KBM-7 (cell line): ENCODE results near the gene PLXNA2.

ENCODE experiments used
- DNase-seq: peaks from one replicate; pipeline ENCODE4 v3.0.0-alpha.2; 2015
- in situ Hi-C: fragments of 300-500 bp; cut with MboI; formaldehyde crosslinking; loops from 2 replicates; pipeline ENCODE4 v1.14.3; 2020; ENCODE audit warnings: low sequenced_read_pairs, low pct_unique_long_range_greater_than_20kb, mixed read lengths

Gene PLXNA2

DNA sequence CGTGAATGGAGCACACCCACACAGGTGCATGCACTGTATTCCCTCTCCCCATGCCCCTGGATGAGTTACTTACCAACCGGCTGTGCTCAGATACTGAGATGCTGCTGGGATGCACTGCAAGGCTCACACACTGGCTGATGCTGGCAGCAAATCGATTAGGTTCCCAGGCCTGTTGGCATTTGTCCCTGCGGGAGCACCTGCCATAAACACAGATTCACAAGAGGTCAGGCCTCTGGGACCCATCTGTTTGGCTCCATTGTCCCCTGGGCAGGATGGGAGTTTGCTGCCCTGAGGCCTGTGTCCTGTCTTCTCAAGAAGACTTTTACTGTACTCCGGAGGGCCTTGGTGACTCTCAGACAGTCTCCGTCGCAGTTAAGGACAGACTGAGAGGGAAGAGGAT lies 145.4 kb downstream of the PLXNA2 start:
- in situ Hi-C loops = no loop called here

DNA sequence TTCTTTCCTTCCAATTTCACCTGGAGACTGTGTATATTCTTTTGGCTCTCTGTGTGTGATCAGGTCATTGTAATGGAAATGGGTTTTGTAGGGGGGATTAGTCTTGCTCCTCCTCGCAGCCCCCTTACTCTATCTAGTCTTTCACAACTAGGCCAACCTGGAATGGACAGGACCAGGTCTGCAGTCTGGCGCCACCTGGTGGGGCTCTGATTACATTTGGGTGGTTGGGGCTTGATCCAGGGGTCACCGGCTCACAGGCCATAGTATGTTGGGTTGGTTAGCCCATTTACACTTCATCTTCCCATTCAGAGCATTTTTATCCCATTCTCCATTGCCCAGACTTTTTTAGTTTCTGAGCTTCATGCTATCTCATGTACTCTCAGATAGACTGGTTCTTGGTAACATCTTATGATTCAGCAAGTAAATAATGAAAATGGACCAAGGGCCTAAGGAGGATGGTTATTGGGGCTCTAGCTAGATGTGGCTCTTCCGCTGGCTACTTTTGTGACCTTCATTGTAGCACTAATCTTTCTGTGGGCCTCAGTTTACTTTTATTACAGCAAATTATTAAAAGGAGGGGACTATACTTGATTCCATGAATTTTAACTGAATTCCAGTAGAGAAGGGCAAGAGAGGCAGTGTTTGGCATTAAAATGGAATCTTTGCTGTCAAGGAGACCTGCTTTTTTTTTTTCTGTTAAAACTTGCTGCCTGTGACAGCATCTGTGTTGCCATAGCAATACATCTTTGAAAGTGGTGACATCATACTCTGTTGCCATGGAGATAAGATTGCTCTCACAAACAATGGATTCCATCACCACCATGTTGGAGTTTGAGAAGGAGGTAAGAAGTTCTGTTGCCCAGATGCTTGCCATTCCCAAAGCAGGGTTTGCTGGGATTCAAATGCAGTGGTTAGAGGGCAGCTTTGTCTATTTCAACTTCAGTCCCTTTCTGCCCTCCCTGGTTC lies 150.1 kb downstream of the PLXNA2 start:
- peak; percentile 49 for DNase-seq
- in situ Hi-C loops = no loop called here

More for the DNA sequence above, 145.4 kb downstream of the PLXNA2 start:
- DNase-seq = no peak

DNA sequence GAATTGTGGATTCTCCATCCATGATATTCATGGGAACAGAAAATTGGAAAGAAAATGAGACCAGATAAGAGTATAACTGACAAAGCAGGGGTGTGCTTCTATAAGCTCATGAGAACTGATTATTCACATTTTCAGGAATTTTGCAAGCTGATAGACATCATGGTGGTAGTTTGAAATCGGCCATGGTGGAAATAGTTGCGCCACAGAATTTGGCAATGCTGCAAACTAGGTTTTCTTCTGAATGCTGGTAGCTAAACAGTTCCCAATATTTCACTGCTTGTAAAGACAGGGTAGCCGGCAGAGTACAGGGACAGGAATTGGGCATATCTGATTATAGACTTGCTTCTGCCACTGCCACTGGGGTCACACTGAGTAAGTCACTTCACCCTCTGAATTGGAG lies 151.1 kb downstream of the PLXNA2 start:
- in situ Hi-C loops = no loop called here
- no peak for DNase-seq

DNA sequence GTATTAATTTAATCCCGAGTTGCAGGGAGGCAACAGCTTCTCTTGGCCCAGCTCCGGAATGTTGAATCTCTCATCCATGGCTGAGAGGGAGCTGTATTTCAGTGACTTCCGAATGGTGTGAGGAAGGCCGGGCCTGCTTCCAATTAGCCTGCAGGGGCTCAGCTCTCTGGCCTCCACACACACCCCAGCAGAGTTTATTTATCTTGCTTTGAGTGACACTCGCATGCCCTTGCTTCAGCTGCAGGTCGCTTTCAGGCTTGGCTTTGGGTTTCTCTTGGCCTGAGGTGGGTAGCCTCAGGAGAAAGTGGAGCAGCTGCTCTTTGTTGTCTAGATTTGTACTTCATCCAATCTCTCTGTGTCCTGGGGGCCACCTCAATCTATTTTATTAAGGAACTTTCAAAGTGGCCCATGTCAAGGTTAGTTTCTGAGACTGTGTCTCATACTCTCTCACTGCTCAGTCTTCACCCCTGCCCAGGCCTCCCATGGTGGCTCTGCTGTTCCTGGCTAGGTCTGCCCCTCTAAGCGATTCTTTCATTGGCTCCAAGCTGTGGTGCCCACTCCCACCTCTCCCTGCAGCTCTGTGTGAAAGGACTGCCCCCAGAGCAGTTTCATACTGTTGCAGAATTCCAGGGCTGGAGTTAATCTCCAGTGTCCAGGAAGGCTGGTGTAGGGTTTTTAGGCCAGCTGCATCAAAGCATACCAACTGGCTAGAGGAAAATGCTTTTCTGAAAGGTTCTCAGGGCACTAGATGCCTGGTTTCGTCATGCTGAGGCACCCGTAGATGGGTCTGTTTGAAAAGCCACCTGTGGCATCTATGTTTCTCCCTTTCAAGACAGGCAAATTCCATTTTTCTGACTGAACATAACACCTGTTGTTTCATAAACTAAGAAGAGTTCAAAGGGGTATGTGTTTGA lies 153.5 kb downstream of the PLXNA2 start:
- in situ Hi-C loops = no loop called here

DNA sequence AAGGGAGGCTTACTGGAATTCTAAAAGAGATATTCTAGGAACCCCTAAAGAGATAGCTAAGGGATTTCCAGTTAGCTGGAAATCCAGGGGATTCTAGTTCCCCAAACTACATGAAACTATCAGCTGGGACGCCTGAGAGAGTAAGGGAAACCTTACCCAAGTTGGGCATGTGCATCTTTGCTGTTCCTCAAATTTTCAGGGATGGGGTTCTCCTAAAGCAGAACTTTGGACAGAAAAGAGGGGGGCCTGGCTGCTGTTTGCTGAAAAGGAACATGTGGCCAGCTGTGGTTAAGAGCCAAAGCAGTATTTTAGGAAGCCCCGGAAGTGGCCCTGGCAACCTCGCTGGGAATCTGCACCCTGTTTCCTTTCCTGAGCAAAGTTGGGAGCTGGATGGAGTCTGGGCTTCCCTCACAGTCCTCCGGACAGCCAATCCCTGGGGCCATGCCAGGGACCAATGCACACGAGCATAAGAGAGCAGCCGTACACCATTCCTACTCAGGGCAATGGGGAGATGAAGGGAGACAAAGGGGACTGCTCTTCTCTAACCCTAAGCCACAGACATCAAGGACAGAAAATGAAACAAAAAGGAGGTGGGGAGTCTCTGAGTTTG lies 154.3 kb downstream of the PLXNA2 start:
- in situ Hi-C loops = no loop called here
- no peak for DNase-seq

More for the DNA sequence above, 153.5 kb downstream of the PLXNA2 start:
- DNase-seq = no peak

DNA sequence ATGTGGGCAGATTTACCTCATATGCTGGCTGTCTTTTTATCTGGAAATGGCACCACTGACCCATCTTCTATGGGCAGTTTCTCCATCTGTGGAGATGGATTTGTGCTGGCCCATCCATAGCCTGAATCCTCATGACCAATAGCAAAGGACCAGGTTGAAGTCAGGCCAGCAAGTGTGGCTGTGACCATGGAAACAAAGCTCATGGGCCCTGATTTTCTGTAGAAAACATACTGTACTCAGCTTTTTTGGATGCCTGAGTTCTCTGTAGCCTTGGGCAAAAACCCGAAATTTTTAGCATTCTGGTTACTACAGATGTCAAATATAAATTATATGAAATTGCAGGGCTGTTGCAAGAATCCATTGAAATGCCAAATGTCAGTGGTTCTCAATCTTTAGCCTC lies 155.0 kb downstream of the PLXNA2 start:
- in situ Hi-C loops = no loop called here
- no peak for DNase-seq

DNA sequence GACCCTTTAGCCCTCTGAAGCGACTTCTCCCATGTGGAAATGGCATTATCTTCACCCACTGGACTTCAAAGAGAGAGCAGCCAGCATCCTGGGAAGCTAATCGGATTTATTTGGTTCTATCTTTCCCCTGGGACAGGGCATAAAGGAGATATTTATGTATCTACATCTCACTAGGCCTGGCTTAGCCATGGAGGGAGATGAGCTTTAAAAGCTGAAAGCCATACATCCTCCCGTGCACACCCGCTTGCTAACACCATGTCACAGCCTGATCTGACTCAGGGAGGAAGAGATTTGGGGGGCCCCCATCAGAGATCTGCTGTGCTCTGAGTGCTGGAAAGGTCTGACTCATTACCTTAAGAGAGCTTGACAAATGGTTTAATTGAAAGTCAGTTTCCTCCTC lies 155.9 kb downstream of the PLXNA2 start:
- no peak for DNase-seq
- in situ Hi-C loops = no loop called here

DNA sequence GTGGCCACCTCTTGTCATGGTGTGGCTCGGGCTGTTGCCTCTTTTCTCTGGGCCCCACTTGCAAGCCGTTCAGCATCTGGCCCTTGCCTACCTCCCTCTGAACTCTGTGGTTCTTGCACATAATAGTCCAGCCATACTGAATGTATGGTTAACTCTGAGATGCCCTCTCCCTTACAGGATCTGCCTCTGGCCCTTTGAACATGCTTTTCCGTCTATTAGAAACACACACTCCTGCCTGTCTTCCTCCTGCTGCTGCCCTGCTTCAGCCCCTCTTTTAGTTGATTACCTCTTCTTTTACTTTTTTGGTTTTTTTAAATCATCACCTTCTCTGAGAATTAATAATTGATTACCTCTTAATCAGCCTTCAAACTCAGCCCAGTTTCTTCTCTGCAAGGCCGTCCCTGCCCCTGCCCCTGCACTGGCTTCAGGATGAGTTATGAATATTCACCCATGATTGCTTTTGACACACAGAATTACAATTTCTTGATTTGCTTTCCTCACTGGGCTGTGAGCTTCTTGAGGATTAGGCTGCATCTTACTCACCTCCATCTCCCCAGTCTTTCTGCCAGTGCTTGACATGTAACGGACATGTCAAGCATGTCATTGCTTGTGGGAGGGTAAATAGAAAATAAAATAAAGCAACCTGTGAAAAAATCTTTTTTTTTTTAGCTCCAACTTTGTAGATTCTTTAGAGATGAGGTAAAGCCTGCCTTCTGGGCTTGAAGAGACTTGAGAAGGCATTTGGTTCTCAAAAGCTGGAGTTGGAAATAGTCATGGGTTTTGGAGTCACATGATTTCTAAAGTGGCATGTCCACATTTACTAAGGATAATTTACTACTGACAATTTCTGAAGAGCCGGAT lies 158.3 kb downstream of the PLXNA2 start:
- in situ Hi-C loops = no loop called here
- no peak for DNase-seq

DNA sequence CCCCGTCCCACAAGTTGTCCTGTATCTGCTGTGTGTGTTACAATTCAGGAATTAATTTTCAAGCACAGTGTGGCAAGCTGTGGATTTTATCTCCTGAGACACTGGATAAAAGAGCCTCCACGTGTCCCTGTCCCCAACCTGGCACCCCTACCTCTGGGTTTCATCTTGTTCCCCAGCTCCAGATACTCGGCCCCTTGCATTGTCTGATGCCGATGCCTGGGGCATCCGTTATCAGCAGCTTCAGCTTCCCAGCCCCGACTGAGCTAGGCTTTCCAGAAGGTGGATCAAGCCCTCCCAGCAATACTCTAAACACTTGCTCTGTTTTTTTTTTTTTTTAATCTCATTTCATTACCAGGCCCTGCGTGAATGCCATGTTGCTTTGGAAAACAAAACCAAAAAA lies 159.4 kb downstream of the PLXNA2 start:
- in situ Hi-C loops = no loop called here
- no peak for DNase-seq

DNA sequence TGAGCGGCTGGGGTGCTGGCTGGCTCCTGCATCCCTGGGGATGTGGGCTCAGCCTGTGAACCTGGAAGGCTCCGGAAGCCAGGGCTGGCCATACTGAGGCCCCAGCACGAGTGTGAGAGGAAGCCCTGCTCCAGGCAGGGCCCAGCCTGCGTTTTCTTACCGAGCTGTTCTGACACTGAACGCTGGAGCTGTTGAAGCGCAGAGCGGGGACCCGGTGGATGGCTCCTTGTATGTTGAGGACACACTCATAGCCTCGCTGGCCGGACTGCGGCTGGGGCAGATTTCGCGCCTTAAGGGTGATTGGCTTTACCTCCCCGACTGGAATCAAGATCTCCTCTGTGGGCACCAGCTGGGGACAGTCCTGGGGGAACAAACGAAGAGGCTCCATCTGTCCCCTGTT lies 160.0 kb downstream of the PLXNA2 start:
- DNase-seq = no peak
- in situ Hi-C loops = no loop called here

DNA sequence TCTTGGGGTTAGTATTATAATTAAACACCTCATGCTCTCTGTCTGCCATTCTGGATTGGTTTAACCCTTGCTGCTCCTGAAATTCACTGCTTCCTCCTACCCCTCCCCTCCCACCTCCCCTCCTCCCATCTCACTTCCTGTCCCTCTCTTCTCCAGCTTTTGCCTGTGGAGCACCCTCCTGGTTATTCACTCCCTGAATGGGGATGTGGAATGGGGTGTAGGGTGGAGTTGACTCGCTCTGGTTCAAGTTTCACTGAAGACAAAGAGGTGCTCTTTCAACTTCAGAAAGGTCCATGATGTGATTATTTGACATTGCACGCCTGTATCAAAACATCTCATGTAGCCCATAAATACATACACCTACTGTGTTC lies 160.5 kb downstream of the PLXNA2 start:
- in situ Hi-C loops = no loop called here

DNA sequence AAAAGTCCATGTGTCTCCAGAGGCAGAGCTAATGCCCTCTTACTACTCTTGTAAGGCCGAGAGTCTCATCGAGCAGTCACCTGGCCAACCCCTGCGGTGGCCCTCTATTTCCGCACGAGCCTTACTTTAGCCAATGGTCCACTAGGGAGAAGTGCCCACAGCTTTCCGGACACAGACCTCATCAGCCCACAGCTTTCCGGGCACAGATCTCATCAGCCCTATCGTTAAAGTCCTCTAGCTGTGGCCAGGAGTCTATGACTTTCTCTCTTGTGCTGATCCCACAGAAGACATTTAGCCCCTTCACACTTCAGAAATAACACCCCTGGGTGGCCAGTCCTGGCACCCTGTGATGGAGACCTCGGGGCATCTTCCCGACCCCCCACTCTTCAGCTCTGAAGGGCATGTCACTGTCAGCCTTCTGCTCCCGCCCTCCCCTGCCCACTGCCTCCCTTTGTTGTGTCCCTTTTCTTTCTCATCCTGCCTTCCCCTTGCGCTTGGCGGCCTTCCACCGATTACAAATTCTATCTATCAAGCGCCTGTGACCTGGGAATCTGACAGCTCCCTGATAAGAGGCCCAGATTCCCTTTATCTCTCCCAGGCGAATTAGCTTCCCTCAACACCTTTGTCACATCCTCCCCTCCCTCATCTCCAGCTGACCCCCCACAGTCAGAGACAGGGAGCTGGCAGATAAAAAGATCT lies 161.0 kb downstream of the PLXNA2 start:
- no peak for DNase-seq
- in situ Hi-C loops = no loop called here

More for the DNA sequence above, 160.5 kb downstream of the PLXNA2 start:
- DNase-seq = no peak

DNA sequence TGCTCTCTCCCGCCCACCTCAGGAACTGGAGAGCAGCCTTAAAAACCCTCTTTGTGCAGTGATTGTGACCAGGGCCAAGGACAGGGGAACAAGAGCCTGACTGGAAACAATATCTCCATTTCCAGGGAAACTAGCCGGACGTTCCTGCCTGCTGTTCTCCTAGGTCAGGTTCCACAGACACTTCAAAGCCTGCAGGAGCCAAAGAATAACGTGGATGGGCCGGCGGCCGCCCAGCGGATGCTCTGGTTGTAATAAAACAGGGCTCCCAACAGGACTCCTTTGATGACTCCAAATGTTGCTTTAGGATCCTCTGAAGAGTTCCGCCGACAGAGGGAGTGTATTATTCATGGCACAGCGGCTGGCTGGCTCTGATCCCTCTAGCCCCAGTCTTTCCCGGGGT lies 162.2 kb downstream of the PLXNA2 start:
- in situ Hi-C loops = no loop called here
- no peak for DNase-seq

DNA sequence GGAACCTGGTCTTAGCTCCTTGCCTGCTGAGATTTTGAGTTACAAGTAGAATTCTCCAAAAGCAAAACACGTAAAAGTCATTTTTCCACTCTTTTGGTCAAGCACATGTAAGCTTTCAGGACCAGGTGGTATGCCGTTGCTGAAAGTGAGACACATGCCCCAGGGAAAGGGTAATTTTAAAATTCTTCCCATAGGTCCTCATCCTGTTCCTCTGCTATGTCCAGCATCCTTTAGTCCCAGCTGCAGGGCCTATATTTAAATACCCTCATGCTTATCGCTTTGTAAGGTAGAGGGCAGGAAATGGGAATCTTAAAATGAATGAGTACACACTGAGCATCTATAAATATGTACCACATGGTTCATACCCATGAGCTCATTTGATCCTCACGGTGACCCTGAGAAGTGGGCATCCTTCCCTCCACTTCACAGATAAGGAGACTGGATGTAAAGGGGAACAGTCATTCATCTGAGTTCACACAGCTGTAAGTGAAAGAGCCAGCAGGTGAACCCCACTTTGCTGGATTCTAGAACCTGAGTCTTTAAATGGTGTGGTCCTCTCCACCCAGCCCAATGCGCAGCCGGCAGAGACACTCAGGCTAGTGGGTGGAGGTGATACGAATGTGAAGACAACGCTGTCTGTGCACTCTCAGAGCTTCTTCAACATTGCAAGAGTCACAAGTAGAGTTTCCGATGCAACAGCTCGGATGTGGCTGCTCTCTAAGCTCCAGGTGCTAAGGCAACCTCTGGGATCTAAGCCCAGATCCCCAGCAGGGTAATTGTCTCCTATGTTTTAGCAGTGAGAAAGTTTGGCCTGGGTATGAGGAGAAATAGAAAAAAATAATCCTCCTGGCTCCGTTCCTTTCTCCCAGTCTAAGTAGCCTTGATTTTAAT lies 163.5 kb downstream of the PLXNA2 start:
- in situ Hi-C loops = no loop called here

DNA sequence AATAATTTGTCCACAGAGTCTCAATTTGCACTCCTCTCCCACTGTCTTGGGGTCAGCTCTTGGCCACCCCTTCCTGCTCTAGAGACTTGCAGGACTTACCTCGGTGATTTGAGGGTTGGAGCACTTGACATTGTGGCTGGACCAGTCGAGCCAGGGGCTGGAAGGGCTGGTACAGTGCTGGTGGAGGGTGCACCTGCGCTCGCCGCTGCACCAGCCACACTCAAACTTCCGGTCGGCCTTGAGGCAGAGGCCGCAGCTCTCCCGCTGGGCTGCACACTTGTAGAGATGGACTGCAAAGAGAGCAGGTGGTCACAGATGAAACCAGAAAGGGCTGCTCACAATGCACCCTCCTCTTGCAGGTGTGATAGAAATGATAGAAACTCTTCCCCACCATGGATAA lies 165.0 kb downstream of the PLXNA2 start:
- in situ Hi-C loops = no loop called here
- DNase-seq = no peak

More for the DNA sequence above, 163.5 kb downstream of the PLXNA2 start:
- DNase-seq = no peak

DNA sequence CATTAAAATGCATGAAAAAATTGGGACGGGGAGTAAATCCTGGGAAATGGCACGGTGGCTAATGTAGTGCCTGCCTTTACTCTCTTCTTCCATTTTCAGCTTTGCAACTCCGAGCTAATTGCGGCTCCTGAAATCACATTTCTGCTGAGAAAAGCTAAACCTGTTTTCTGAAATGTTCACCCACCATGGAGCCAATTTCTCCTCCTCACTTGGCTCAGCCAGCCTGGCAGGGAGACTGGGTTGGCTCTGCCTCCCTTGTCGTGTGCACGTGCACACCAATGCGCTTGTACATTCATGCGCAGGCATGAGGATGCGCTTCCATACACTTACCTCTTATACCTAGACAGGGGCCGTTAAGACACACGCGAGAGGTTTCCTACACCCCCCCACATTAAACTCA lies 165.4 kb downstream of the PLXNA2 start:
- in situ Hi-C loops = no loop called here
- no peak for DNase-seq
